GM18870 (cell line): ENCODE data around the gene FAM53A.

Experiments
- ATAC-seq: cut with Tn5 transposase; IDR thresholded peaks from one replicate; pipeline ENCODE4 v1.9.1; 2021; ENCODE audit warnings: moderate library complexity; ENCODE audit not compliant: unreplicated experiment

The FAM53A gene

GRCh38 chr4:1661695-1662094 lies 22.4 kb downstream of the FAM53A start:
- no peak for ATAC-seq

DNA sequence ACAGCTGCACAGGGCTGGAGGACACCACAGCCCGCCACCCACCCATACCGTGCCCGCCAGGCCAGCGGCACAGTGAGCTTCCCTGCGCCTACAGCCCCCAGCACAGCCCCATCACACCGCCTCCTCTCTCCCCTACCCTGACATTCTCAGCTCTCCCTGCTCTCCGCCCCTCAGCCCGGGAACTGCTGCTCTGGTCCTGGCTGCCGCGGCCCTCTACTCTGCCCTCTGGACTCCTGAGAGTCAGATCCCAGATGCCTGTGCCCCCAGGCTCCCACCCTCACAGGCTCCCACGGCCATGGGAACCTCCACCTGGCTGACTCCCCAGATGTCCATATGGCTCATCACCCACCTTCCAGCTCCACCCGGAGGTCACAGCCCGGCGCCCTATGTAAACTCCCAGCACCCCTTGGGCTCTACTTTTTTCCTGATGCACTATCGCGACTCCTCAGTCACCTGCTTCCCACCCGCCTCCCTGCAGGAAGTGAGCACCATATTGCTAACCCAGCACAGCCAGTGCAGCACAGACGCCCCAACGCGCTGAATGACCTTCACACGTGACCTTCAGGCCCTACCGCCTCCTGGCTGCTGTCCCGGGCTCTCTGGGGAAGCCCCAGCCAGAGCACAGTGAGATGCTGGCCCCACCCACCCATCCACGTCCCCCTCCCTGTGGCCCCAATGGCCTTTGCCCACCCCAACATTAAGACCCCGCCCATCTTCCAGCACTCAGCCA lies 23.0 kb downstream of the FAM53A start:
- no peak for ATAC-seq

DNA sequence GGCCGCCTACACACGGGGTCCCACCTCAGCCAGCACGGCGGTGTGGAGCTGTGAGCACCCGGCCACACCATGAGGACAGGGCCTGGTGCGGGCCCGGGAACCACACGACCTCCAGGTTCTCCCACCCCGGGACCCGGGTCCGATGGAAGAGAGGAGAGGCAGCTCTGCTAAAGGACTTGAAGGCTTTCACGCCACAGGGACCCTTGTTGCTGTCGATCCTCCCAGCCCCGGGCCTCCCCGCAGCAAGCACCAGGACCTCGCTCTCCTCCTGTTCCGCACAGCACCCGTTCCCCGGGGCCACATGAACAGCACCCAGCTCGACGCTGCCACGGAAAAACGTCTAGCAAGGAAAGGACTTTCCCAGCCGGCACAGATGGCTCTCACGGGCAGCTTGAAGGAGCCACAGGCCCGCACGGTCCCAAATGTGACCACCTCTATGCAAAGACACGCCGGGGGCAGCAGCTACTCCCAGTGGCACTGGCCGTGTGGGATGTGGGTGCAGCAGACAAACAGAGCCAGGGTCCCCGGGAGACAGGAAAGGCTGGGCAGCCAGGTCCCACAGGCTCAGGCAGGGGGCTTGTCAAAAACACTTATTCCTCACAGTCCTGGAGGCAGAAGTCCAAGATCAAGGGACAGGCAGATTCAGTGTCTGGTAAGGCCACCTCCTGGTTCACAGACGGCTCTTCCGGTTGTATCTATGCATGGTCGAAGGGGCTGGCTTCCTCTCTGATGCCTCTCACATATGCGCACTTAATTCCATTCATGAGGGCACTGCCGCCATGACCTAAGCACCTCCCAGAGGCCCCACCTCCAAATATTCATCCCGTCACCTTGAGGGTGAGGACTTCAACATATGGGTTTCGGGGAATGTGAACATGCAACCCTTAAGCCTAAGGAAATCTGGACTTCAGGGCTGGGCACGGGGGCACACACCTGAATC lies 24.7 kb downstream of the FAM53A start:
- no peak for ATAC-seq

GRCh38 chr4:1658581-1658980 lies 25.5 kb downstream of the FAM53A start:
- ATAC-seq = no peak

- no peak for ATAC-seq
These were observed 26.0 kb downstream of the FAM53A start for GRCh38 chr4:1658146-1658545.

DNA sequence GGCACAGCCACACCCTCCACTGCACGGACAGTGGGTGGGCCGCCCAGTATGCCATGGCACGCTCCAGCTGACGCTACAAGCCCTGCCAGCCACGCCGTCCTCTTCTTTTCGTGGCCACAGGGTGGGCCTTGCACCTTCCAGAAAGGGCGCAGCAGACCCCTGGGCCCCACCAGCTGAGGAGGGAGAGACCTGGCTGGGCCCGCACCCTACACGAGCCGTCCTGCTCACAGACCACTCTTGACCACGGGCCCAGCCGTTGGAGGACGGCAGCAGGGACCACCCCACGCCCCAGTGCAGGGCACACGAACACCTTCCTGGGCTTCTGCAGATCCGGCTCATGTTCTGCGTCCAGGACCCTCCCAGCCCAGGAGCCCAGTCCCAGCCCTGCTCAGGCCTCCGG lies 27.1 kb downstream of the FAM53A start:
- ATAC-seq = no peak

- no peak for ATAC-seq
These were observed 28.0 kb downstream of the FAM53A start for GRCh38 chr4:1656132-1656531.

GRCh38 chr4:1655676-1656075 lies 28.4 kb downstream of the FAM53A start:
- no peak for ATAC-seq

GRCh38 chr4:1655081-1655480 lies 29.0 kb downstream of the FAM53A start:
- ATAC-seq = no peak

- no peak for ATAC-seq
These were observed 29.7 kb downstream of the FAM53A start for GRCh38 chr4:1654216-1654955.

- ATAC-seq = no peak
These were observed 30.3 kb downstream of the FAM53A start for GRCh38 chr4:1653776-1654175.

DNA sequence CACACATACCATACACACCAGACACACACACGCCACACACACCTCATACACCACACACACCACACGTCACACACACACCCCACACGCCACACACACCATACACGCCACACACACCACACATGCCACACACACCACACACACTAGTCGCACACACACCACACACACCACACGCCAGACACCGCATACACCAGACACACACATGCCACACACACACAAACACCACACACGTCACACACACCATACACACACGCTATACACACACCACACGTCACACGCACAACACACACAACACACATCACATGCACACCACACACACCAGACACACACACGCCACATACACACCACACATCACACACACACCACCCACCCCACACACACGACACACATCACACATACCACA lies 32.0 kb downstream of the FAM53A start:
- ATAC-seq = no peak

DNA sequence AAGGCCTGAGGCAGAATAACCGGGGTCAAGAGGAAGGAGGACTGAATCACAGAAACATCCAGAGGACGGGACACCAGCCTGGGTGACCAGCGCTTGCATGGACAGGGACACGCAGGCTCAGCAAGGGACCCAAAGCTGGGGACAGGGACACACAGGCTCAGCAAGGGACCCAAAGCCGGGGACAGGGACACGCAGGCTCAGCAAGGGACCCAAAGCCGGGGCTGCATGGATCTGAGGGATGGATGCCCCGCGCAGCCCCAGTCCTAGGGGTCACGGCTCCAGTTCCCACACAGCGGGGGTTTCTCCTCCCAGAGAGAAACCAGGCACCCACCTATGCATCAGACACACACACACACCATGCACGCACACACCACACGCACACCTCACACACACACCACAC lies 32.5 kb downstream of the FAM53A start:
- ATAC-seq = no peak

DNA sequence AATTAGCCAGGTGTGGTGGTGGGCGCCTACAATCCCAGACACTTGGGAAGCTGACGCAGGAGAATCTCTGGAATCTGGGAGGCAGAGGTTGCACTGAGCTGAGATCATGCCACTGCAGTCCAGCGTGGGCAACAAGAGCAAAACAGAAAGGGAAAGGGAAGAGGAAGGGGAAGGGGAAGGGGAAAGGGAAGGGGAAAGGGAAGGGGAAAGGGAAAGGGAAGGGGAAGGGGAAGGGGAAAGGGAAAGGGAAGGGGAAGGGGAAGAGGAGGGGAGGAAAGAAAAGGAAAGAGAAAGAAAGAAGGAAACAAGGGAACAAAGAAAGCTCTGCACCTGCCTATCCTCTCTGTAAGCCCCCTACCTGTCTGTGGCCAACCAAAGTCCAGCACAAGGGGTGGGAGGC lies 35.2 kb downstream of the FAM53A start:
- ATAC-seq = no peak

DNA sequence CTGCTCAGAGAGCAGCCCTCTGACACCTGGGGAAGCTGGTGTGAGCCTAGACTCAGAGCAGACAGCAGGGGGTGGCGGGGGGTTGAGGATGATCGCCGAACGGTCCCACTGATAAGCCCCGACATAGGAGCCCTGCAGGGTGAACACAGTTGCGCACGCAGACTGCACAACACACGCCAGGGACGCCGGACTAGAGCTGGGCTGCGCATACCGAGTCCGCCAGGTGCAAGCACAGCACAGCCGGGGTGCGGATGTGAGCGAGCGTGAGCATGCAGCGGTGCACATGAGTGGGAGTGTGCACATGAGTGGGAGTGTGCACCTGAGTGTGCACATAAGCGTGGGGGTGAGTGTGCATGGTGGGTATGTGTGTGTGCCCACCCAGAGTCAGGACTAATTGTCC lies 36.7 kb downstream of the FAM53A start:
- no peak for ATAC-seq

GRCh38 chr4:1646690-1647089 lies 37.4 kb downstream of the FAM53A start:
- ATAC-seq = no peak

- ATAC-seq = no peak
These were observed 39.0 kb downstream of the FAM53A start for GRCh38 chr4:1644891-1645657.

GRCh38 chr4:1643971-1644735 lies 40.0 kb downstream of the FAM53A start:
- no peak for ATAC-seq

GRCh38 chr4:1642196-1642951 lies 41.7 kb downstream of the FAM53A start:
- no peak for ATAC-seq
